PC-9 (cell line): ENCODE measurements around the gene ARSG.

Experiments
- CTCF ChIP-seq: fragments of 200-600 bp; sonication (generic); conservative IDR thresholded peaks from 2 replicates; pipeline ENCODE4 v1.6.1; 2017; ENCODE audit warnings: mixed run types, antibody characterized with exemption, mild to moderate bottlenecking, moderate library complexity
- EZH2 ChIP-seq: fragments of 200-600 bp; sonication (generic); IDR thresholded peaks from 2 replicates; pipeline ENCODE4 v1.8.0; 2017; ENCODE audit warnings: antibody characterized with exemption, low read depth

- no peak for TF ChIP-seq CTCF
- TF ChIP-seq EZH2, result no peak
These were observed 36.1 kb upstream of the ARSG start for GRCh38 chr17:68255151-68255550.
